ENCODE data around the gene EFNA2. TPM values are rescaled to one million over a fixed set of nuclear protein-coding genes. Genes with fewer than 3 reads are reported as not detected.

EFNA2 gene
- total and polyA plus RNA-seq, 2 experiments from 2014 or later = 2.7 to 10.3 TPM

GRCh38 chr19:1288833-1289685 lies 3.4 kb downstream of the EFNA2 start:
- Histone ChIP-seq H2AFZ (no peak overlapping the region), H3K4me1 (ENCODE audit: insufficient read depth) (no peaks in the 10 kb centered on the region), H4K20me1 (replicated peaks; ENCODE audit: insufficient read depth) (no peaks in the 10 kb centered on the region), H3K27me3 (ENCODE audit: insufficient read depth) (peaks cover 23% of the 10 kb centered on the region), H3K9me2 (ENCODE audit: insufficient read depth) (no peaks in the 10 kb centered on the region), H3K27ac (ENCODE audit: low read depth) (no peak overlapping the region), H3K36me3 (ENCODE audit: insufficient read depth) (no peaks in the 10 kb centered on the region), H3F3A (replicated peaks; ENCODE audit: low read depth) (peaks cover 17% of the 10 kb centered on the region), H3K4me3 (no peak overlapping the region), H3K4me2 (no peak overlapping the region), H3K79me2 (replicated peaks; ENCODE audit: insufficient read depth) (no peaks in the 10 kb centered on the region)
- DNase-seq (ENCODE audit: low spot score) = no peak
- no peak overlapping the region for H3K27ac Mint-ChIP-seq
- no peak for ATAC-seq
- TF ChIP-seq JUNB (IDR thresholded peaks at IDR 0.05; ENCODE audit: unreplicated experiment) = no peak
- TF ChIP-seq, protein P1, sequence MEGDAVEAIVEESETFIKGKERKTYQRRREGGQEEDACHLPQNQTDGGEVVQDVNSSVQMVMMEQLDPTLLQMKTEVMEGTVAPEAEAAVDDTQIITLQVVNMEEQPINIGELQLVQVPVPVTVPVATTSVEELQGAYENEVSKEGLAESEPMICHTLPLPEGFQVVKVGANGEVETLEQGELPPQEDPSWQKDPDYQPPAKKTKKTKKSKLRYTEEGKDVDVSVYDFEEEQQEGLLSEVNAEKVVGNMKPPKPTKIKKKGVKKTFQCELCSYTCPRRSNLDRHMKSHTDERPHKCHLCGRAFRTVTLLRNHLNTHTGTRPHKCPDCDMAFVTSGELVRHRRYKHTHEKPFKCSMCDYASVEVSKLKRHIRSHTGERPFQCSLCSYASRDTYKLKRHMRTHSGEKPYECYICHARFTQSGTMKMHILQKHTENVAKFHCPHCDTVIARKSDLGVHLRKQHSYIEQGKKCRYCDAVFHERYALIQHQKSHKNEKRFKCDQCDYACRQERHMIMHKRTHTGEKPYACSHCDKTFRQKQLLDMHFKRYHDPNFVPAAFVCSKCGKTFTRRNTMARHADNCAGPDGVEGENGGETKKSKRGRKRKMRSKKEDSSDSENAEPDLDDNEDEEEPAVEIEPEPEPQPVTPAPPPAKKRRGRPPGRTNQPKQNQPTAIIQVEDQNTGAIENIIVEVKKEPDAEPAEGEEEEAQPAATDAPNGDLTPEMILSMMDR (conservative IDR thresholded peaks at IDR 0.05; ENCODE audit: low read depth in 2 of 2) = no peak
- TF ChIP-seq POLR2AphosphoS5 (IDR thresholded peaks at IDR 0.05; ENCODE audit: low read depth) = no peak
- no peak for TF ChIP-seq ZNF114 (CRISPR knock-in tag; IDR thresholded peaks at IDR 0.05)
- no peak for TF ChIP-seq EZH2 (IDR thresholded peaks at IDR 0.05; ENCODE audit: low read depth, unreplicated experiment)
- TF ChIP-seq ZNF462 (CRISPR knock-in tag; IDR thresholded peaks at IDR 0.05) = no peak
- H3K27me3 Mint-ChIP-seq (ENCODE audit: insufficient read depth, low read depth, poor library complexity) = peaks cover 18% of the 10 kb centered on the region
- H3K36me3 Mint-ChIP-seq (ENCODE audit: low read depth) = no peaks in the 10 kb centered on the region
- no peaks in the 10 kb centered on the region for H3K9me3 Mint-ChIP-seq
- H3K4me3 Mint-ChIP-seq = no peak overlapping the region
- peaks cover 7% of the 10 kb centered on the region; the same call in 2 of the 3 replicates for H3K4me1 Mint-ChIP-seq

Data from GM23338 (cell line).